ENCODE measurements around the gene LGR6. TPM values are rescaled to one million over a fixed set of nuclear protein-coding genes. Genes with fewer than 3 reads are reported as not detected.
A peak's percentile ranks its signal among the peaks of the same experiment; 100 is the strongest.

Gene LGR6
- total RNA-seq, 2 donors from 2014 or later, result 1.3 to 1.6 TPM

DNA sequence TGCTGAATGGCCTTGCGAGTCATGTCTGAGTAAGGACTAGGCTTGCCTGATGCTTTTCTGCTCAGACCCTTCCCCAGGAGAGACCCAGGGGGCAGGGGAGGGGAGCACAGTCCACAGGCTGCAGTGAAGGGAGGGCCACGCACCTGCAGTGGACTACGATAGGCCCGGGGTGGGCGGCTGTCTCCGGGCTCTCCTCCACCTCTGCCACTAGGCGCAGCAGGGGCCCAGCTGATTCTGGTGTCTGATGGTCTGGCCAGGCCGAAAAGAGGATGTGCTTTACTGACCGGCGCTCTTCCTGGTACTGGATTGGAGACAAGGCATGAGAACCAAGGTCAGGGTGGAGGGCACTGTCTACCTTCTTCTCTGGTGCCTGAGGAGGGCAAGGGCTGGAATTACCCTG lies 41.2 kb upstream of the LGR6 start:
- no peak for DNase-seq
- no peaks in the 10 kb centered on the region for H3K27me3 ChIP-seq
- TF ChIP-seq, protein P1, sequence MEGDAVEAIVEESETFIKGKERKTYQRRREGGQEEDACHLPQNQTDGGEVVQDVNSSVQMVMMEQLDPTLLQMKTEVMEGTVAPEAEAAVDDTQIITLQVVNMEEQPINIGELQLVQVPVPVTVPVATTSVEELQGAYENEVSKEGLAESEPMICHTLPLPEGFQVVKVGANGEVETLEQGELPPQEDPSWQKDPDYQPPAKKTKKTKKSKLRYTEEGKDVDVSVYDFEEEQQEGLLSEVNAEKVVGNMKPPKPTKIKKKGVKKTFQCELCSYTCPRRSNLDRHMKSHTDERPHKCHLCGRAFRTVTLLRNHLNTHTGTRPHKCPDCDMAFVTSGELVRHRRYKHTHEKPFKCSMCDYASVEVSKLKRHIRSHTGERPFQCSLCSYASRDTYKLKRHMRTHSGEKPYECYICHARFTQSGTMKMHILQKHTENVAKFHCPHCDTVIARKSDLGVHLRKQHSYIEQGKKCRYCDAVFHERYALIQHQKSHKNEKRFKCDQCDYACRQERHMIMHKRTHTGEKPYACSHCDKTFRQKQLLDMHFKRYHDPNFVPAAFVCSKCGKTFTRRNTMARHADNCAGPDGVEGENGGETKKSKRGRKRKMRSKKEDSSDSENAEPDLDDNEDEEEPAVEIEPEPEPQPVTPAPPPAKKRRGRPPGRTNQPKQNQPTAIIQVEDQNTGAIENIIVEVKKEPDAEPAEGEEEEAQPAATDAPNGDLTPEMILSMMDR (IDR thresholded peaks at IDR 0.05), result no peak
- no peak overlapping the region for H3K27ac ChIP-seq
- no peaks in the 10 kb centered on the region for H3K36me3 ChIP-seq
- H3K4me3 ChIP-seq, result no peak overlapping the region
- no peak overlapping the region for H3K9ac ChIP-seq (ENCODE audit: low read depth in 2 of 2, low read length in 2 of 2)
- peaks cover 3% of the 10 kb centered on the region for H3K4me1 ChIP-seq
- H3K9me3 ChIP-seq, result no peaks in the 10 kb centered on the region
- intact Hi-C loops (cut with DNase I), result no loop called here

DNA sequence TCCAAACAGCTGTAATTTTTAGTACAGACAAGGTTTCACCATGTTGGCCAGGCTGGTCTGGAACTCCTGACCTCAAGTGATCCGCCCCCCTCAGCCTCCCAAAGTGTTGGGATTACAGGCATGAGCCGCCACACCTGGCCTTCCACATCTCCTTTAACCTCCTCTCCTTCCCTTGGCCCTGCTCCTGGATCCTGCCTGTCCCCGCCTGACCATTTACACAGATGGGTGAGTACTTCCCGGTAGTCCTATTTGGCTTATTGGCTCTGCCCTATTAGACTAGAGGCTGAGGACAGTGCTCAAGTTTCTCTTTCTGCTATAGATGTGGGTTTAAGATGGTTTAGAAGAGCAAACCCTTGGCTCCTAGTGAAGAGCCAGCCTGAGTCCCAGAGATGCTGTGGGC lies 40.3 kb upstream of the LGR6 start:
- H3K9ac ChIP-seq (ENCODE audit: low read depth in 2 of 2, low read length in 2 of 2), result no peak overlapping the region
- H3K9me3 ChIP-seq, result no peaks in the 10 kb centered on the region
- intact Hi-C loops (cut with DNase I), result no loop called here
- no peak overlapping the region for H3K4me3 ChIP-seq
- H3K27me3 ChIP-seq, result no peaks in the 10 kb centered on the region
- DNase-seq, result no peak
- peaks cover 3% of the 10 kb centered on the region for H3K4me1 ChIP-seq
- TF ChIP-seq, protein P1 (IDR thresholded peaks at IDR 0.05), result no peak
- H3K27ac ChIP-seq, result no peak overlapping the region
- H3K36me3 ChIP-seq, result no peaks in the 10 kb centered on the region

DNA sequence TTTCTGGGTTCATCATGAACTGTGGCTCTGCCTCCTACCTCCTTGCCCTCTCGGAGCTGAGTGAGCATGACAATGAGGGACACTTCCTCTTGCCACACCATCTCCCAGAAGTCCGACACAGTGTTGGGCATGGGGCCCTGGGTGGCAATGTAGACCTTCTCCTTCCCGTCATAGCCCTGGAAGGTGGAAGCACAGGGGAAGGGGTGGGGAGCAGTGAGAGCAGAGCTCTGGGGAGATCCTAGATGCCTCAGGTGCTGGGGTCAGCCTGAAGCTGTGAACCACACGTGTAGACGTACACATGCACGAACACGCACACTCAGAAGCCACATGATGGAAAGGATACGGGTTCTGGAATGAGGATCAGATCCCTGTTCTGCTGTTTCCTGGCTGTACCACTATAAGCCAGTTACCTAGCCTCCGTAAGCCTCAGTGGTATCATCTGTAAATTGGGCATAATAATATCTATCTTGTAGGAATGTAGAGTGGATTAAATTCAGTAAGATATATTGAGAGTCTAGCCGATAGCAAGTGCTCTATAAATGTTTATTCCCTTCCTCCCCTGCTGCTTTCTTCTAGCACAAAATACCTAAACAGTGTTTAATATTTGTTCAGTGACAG lies 39.3 kb upstream of the LGR6 start:
- TF ChIP-seq, protein P1 (IDR thresholded peaks at IDR 0.05), result no peak
- peaks cover 3% of the 10 kb centered on the region for H3K4me1 ChIP-seq
- no peaks in the 10 kb centered on the region for H3K36me3 ChIP-seq
- intact Hi-C loops (cut with DNase I), result no loop called here
- H3K9me3 ChIP-seq, result no peaks in the 10 kb centered on the region
- H3K4me3 ChIP-seq, result no peak overlapping the region
- DNase-seq, result no peak
- no peaks in the 10 kb centered on the region for H3K27me3 ChIP-seq
- no peak overlapping the region for H3K9ac ChIP-seq (ENCODE audit: low read depth in 2 of 2, low read length in 2 of 2)
- no peak overlapping the region for H3K27ac ChIP-seq

DNA sequence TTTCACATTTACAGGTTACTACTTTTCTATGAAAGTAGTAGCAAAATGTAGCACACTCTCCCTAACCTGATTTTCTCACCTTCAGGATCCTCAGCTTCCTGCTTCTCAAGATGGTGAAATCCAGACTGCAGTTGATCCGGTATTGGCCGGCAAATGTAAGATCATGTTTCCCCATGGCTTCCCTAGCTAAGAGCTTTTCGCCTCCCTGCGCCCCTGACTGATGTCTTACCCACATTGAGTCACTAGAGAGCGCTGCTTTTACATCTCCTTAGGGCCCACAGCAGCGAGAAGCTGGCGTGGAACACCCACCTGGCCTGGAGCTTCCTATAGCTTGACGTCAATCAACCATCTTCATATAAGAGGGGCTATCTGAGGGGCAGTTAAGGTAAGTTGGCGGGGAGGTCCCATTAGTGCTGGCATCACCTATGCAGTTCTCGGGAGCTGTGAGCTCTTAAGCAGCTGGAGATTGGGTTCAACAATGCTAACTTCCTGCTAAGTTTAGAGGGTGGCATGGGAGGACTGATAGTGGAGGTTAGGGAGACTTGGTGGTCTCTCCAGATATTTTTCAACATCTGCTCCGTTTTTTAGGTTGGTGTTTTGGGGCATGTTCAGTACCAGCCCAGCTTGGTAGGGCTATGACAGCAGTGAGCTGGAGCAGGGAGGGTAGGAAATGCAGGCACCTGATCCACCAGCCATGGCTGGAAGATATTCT lies 38.7 kb upstream of the LGR6 start:
- TF ChIP-seq, protein P1 (IDR thresholded peaks at IDR 0.05), result no peak
- intact Hi-C loops (cut with DNase I), result no loop called here
- H3K27me3 ChIP-seq, result no peaks in the 10 kb centered on the region
- no peak overlapping the region for H3K9ac ChIP-seq (ENCODE audit: low read depth in 2 of 2, low read length in 2 of 2)
- H3K36me3 ChIP-seq, result no peaks in the 10 kb centered on the region
- peaks cover 3% of the 10 kb centered on the region for H3K4me1 ChIP-seq
- no peak overlapping the region for H3K27ac ChIP-seq
- peak; percentile 55 for DNase-seq
- no peak overlapping the region for H3K4me3 ChIP-seq
- H3K9me3 ChIP-seq, result no peaks in the 10 kb centered on the region

DNA sequence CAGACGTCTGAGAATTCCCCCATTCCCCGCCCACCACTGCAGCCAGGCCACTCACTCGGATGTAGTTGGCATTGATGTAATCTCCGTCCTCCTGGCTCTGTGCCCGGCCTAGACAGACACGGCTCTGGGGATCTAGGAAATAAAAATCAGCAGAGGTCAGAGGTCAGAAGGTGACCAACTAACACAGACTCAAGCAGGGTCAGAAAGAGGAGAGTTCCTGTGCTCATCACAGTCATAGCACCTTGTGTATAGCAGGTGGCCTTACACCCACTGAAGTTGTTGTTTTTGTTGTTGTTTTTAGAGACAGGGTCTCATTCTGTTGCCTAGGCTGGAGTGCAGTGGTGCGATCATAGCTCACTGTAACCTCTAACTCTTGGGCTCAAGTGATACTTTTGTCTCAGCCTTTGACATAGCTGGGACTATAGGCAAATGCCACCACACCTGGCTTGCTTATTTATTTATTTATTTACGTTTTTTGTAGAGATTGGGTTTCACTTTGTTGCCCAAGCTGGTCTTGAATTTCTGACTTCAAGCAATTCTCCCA lies 38.0 kb upstream of the LGR6 start:
- TF ChIP-seq, protein P1 (IDR thresholded peaks at IDR 0.05), result no peak
- Histone ChIP-seq H3K27me3 (no peaks in the 10 kb centered on the region), H3K36me3 (no peaks in the 10 kb centered on the region), H3K9me3 (no peaks in the 10 kb centered on the region), H3K4me3 (no peak overlapping the region), H3K4me1 (peaks cover 3% of the 10 kb centered on the region), H3K27ac (no peak overlapping the region), H3K9ac (ENCODE audit: low read depth in 2 of 2, low read length in 2 of 2) (no peak overlapping the region)
- peak; percentile 72 for DNase-seq
- intact Hi-C loops (cut with DNase I), result no loop called here
